DMS153 (cell line): ENCODE results near the gene IMMP2L.
A peak's percentile ranks its signal among the peaks of the same experiment; 100 is the strongest.

Source experiments
- DNase-seq: peaks from one replicate; lab custom pipeline; 2025; lab: John Stamatoyannopoulos, UW

IMMP2L gene

GRCh38 chr7:111210996-111211395 lies 351.3 kb downstream of the IMMP2L start:
- no peak for DNase-seq

GRCh38 chr7:111210043-111210442 lies 352.2 kb downstream of the IMMP2L start:
- no peak for DNase-seq

DNA sequence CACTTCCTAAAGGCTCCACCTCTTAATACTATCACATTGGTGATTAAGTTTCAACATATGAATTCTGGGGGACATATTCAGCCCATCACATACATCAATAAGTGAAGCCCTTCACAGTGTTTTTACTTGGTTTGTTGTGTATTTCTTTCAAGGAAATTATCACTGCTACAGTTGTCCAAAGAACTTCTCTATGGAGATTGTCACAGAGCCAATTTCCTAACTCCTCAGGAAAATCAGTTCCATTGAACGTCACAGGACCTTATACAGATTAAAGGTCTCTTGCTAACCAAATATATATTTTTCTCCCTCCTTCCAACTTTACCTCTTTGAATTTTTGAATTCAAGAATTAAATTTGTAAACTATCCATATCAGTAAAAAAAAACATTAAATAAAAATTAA lies 357.0 kb downstream of the IMMP2L start:
- no peak for DNase-seq

DNA sequence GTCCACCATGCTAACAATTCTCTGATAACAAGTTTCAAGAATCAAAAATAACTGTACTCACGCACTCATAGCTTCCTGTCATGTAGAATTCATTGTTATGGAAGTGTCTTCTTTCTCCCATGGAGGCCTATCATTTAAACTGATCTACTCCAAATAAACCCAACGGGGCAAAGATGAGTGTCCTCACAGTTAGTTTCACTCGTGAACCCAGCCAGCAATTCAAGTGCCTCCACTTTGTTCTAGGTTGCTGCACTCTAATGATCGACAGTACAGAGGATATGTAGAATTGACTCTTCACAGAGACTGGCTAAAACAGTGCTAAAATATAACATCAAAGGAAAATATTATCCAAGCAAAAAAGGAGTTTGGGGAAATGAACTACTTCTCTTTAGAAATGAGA lies 360.0 kb downstream of the IMMP2L start:
- DNase-seq = no peak

DNA sequence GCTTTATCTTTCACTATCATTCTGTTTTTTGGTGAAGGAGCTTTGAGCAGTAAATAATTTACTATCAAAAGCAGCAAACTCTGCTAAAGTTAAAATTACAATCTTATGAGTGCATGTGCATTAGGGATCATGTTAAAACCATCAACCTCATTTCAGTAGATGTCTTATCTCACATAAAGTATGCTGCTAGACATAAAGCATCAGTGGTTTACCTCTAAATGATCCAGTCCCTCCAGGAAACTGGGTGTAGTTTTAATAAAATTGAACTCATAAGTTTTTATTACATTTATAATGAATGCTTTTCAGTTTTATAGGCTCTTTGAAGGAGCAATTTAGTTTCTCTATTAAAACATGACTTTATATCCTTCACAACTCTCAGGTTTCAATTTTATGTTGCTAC lies 362.6 kb downstream of the IMMP2L start:
- DNase-seq = no peak

DNA sequence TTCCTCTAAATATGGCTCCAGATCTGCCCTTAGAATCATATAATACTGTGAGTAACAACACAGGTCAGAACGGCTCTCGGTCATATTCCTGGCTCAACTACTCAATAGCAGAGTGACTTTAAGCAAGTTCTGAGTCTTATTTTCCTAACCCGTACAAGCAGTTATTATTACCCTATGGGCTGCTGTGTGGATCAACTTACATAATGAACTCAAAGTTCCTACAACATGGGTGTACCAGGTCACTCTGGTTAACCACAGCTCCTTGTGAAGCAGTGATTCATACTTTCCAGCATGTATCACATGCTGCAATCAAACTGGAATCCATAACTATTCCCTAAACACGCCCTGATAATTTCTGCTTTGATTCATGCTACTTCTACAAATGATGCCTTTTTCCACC lies 364.0 kb downstream of the IMMP2L start:
- DNase-seq = no peak

GRCh38 chr7:111196655-111197054 lies 365.6 kb downstream of the IMMP2L start:
- DNase-seq = no peak

GRCh38 chr7:111192614-111193413 lies 369.5 kb downstream of the IMMP2L start:
- DNase-seq = no peak

GRCh38 chr7:111190804-111191203 lies 371.5 kb downstream of the IMMP2L start:
- DNase-seq = no peak

DNA sequence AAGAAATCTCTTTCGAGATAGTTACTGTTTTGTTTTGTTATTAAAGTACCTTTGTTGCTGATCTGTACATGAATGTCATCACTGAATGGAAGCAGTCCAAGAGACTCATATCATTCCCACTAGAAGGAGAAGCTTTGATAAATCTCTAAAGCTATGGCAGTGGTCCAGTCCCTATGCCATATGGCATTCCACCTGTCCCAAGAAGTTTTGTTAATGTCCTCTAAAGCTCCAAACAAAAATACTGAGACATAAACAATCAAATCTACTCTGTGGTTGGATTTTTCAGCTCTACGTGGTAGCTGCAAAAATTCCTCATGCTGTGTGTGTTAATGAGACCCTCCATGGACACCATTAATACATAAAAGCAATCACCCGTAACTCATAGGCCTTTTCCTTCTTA lies 377.3 kb downstream of the IMMP2L start:
- DNase-seq = no peak

GRCh38 chr7:111183321-111183720 lies 379.0 kb downstream of the IMMP2L start:
- DNase-seq = no peak

GRCh38 chr7:111180338-111180737 lies 382.0 kb downstream of the IMMP2L start:
- no peak for DNase-seq

GRCh38 chr7:111175908-111176441 lies 386.3 kb downstream of the IMMP2L start:
- no peak for DNase-seq

DNA sequence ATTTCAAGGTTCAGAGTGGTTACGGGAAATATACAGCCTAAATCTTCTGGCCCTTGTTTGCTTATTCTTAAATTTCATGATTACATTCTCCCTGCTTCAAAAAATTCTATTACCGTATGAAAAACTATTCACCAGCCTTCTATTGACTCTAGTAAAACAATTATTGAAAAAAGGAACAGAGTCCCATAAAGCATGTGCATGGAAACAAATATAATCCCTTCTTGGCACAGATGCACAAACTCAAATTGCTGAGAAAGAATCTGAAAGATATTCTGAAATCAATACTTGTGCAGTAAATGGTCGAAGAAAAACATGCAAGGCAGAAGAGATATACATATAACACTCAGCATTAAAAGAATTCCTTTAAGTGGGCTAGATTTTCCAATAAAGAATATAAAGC lies 387.8 kb downstream of the IMMP2L start:
- DNase-seq = no peak

DNA sequence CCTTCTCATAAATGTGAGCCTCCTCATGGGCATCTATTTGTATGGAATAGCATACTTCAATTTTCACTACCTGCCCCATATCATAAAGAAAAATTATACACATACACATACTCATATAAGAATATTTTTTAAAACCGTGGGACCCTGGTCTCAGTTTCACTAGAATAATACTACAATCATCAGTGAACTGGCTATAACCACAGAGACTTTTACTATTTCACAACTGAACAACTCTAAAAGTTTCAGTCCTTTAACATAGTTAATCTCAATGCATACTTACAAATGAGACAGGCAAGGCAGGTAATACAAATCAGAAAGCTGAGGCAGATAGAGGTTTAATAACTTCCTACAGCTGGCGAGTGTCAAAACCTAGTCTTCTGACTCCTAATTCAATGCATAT lies 388.3 kb downstream of the IMMP2L start:
- DNase-seq = no peak

DNA sequence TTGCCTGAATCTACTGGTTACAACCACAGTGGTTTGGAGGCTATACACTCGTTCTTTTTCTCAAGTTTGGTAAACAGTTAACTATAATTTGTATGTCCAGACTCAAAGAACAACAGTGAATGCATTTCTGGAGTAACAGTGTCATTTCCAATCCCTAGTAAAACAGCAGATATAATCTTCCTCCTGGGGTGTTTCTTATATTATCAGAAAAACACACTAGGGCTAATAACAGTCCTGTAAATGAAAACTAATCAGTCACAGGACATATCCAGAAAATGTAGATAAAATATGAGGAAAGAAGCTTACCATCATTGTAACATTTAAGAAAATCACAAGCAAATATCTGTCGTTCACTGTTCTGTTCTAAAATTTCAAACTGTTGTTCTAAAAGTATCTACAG lies 388.8 kb downstream of the IMMP2L start:
- no peak for DNase-seq

GRCh38 chr7:111172564-111173257 lies 389.6 kb downstream of the IMMP2L start:
- DNase-seq = no peak

DNA sequence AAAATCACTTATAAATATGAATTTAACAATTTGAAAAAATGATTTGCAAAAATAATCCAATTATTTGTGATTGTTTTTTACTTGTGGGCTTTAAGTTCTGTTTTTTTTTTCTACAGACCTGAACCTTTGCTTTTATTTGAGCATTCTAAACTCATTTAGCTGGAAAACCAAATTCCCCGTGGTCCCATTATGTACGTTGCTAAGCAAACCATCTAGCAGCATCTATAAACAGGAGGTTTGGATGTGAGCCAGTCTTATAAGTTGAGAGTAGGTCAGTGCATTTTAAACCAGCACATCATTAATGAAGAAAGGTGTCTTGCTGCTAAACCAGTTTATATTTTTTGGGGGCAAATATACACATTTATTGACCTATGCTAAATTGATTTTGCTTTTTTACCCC lies 394.1 kb downstream of the IMMP2L start:
- DNase-seq = peak; percentile 71

DNA sequence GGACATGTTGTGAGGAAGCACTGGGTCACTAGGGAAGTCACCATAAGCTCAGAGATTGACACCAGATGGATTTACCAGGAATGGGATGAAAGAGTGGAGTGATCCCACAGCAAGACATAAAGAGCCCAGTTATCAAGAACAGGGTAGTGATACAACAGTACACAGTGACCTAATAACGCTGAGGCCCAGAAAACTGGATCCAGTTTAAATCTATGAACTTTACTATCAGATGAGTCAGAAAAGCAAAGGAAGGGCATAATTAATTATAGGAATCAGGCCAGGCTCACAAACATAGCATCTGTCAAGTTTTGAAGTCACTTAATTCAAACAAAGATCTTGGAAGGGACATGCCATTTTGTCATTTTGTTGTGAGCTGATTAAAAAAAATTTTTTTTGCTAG lies 397.9 kb downstream of the IMMP2L start:
- no peak for DNase-seq

DNA sequence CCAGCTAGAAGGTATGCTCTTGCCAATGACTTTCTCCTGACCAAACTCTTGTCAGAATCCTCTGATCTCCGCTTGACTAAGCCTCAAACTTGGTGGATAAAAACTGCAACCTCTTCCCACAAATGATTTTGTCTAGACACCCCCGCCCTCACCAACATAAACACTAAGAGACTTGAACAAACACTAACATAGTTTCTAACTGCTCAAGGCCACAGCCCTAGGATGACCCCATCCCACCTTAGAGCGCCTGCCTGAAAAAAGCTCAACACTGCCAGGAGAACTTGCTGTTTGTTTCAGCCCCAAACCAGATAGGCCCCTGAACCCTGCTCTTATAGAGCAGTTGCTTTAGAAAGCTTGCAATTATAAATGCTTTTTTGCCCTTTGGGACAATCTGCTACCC lies 399.6 kb downstream of the IMMP2L start:
- no peak for DNase-seq

GRCh38 chr7:111160297-111160696 lies 402.0 kb downstream of the IMMP2L start:
- DNase-seq = no peak

- DNase-seq = no peak
Observed at GRCh38 chr7:111159426-111159825, 402.9 kb downstream of the IMMP2L start.

DNA sequence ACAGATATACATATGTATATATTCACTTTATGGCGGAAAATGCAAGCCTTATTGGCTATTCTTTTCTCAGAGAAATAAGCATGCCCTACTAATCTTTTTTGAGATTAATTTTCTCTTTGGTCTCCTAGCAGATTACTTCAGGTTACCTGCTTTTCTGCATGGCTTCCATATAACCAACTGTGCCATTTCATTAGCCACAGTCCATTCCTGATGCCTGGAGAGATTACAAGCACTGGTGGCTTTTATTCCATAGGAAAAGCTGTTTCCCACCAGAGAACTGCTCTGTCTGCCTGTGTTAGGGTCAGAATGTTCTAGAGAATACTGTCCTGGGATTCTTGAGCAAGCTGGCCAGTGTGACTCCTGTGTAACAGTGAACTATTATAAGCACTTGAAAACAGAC lies 411.6 kb downstream of the IMMP2L start:
- no peak for DNase-seq
